Peyer's patch (tissue), 4 donors: ENCODE measurements around the gene ATG9A. TPM values are rescaled to one million over a fixed set of nuclear protein-coding genes. Genes with fewer than 3 reads are reported as not detected.

Experiments
- DNase-seq, 3 donors: peaks; one replicate each; pipeline ENCODE4 v3.0.0-alpha.2; 2017 to 2019
- H3K27ac ChIP-seq, 4 donors: fragments of 200-600 bp; sonication (generic); one replicate each; pipeline ENCODE4 v1.5.1; 2016 to 2019
- H3K27me3 ChIP-seq, 2 donors: fragments of 200-600 bp; sonication (generic); one replicate each; pipeline ENCODE4 v1.5.1; 2019
- H3K36me3 ChIP-seq, 3 donors: fragments of 200-600 bp; sonication (generic); one replicate each; pipeline ENCODE4 v1.5.1; 2016 to 2019
- H3K4me1 ChIP-seq, 4 donors: fragments of 200-600 bp; sonication (generic); one replicate each; pipeline ENCODE4 v1.5.1; 2016 to 2019
- H3K4me3 ChIP-seq, 4 donors: fragments of 200-600 bp; sonication (generic); 1 replicate in 3 of 4; 2 replicates in 1 of 4; pipeline ENCODE4 v1.5.1; 2016 to 2019; ENCODE audit warnings: mild to moderate bottlenecking in 1 of 4
- H3K9me3 ChIP-seq, 4 donors: fragments of 200-600 bp; sonication (generic); one replicate each; pipeline ENCODE4 v1.5.1; 2016 to 2019; ENCODE audit warnings: mild to moderate bottlenecking in 1 of 4
- POLR2A ChIP-seq, 2 donors: fragments of 450-650 bp; IDR thresholded peaks; one replicate each; pipeline ENCODE4 v1.5.1; 2017; ENCODE audit warnings: antibody characterized with exemption in 2 of 2, mild to moderate bottlenecking in 2 of 2, moderate library complexity in 2 of 2
- total RNA-seq, 4 donors: library from RNA; depleted of rRNA; stranded (reverse); fragments of >200 nt; gene quantifications; one replicate each; pipeline ENCODE4 v1.1.0, GENCODE V29; 2016
- TF ChIP-seq, protein P1 (sequence below), 6 experiments: fragments of 450-650 bp in 4 of 6; fragments of 200-600 bp in 2 of 6; sonication (generic) in 1 of 6; IDR thresholded peaks; one replicate each; pipeline ENCODE4 v1.5.1; 2017 to 2019; ENCODE audit warnings: antibody characterized with exemption in 6 of 6, mild to moderate bottlenecking in 3 of 6, moderate library complexity in 1 of 6

ATG9A gene
- total RNA-seq, 4 donors from 2014 or later: 23.1 to 107 (median 96.0) TPM

GRCh38 chr2:219246559-219246958, 17.1 kb upstream of the ATG9A start:
- TF ChIP-seq, protein P1, sequence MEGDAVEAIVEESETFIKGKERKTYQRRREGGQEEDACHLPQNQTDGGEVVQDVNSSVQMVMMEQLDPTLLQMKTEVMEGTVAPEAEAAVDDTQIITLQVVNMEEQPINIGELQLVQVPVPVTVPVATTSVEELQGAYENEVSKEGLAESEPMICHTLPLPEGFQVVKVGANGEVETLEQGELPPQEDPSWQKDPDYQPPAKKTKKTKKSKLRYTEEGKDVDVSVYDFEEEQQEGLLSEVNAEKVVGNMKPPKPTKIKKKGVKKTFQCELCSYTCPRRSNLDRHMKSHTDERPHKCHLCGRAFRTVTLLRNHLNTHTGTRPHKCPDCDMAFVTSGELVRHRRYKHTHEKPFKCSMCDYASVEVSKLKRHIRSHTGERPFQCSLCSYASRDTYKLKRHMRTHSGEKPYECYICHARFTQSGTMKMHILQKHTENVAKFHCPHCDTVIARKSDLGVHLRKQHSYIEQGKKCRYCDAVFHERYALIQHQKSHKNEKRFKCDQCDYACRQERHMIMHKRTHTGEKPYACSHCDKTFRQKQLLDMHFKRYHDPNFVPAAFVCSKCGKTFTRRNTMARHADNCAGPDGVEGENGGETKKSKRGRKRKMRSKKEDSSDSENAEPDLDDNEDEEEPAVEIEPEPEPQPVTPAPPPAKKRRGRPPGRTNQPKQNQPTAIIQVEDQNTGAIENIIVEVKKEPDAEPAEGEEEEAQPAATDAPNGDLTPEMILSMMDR (IDR thresholded peaks at IDR 0.05): no peak
- TF ChIP-seq POLR2A (IDR thresholded peaks at IDR 0.05): no peak

DNA sequence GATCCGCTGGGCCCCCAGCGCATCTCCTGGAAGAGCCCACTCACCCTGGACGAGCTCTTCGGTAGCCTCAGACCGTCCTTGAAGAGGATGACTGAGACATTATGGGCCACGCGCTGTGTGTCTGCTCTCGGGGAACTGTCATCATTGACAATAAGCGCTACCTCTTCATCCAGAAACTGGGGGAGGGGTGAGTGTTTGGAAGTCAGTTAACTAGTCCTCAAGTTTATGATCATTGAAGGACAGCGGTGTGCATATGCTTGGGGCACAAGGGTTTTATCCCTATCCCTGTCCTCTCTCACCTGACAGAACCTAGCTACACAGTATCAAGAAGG, 16.4 kb upstream of the ATG9A start:
- DNase-seq: no peak
- H3K27ac ChIP-seq: peak overlapping the region; percentile 86 to 98 (median 92)
- peak overlapping the region; percentile 65 to 88 (median 76) for H3K4me3 ChIP-seq
- H3K36me3 ChIP-seq: peaks cover 0 to 6% (median 0%) of the 10 kb centered on the region in 3 donors
- peaks cover 7 to 65% (median 43%) of the 10 kb centered on the region in 4 donors for H3K4me1 ChIP-seq
- no peaks in the 10 kb centered on the region for H3K27me3 ChIP-seq
- no peaks in the 10 kb centered on the region for H3K9me3 ChIP-seq
- no peak for TF ChIP-seq POLR2A (IDR thresholded peaks at IDR 0.05)
- TF ChIP-seq, protein P1 (IDR thresholded peaks at IDR 0.05): no peak

More at GRCh38 chr2:219246559-219246958, 17.1 kb upstream of the ATG9A start:
- H3K27me3 ChIP-seq: no peaks in the 10 kb centered on the region
- H3K9me3 ChIP-seq: no peaks in the 10 kb centered on the region
- H3K36me3 ChIP-seq: peaks cover 0 to 13% (median 0%) of the 10 kb centered on the region in 3 donors
- H3K4me3 ChIP-seq: peak overlapping the region in 1 of 4 donors; percentile 65
- H3K27ac ChIP-seq: peak overlapping the region; percentile 49 to 98 (median 92)
- peaks cover 7 to 71% (median 48%) of the 10 kb centered on the region in 4 donors for H3K4me1 ChIP-seq
- no peak for DNase-seq

DNA sequence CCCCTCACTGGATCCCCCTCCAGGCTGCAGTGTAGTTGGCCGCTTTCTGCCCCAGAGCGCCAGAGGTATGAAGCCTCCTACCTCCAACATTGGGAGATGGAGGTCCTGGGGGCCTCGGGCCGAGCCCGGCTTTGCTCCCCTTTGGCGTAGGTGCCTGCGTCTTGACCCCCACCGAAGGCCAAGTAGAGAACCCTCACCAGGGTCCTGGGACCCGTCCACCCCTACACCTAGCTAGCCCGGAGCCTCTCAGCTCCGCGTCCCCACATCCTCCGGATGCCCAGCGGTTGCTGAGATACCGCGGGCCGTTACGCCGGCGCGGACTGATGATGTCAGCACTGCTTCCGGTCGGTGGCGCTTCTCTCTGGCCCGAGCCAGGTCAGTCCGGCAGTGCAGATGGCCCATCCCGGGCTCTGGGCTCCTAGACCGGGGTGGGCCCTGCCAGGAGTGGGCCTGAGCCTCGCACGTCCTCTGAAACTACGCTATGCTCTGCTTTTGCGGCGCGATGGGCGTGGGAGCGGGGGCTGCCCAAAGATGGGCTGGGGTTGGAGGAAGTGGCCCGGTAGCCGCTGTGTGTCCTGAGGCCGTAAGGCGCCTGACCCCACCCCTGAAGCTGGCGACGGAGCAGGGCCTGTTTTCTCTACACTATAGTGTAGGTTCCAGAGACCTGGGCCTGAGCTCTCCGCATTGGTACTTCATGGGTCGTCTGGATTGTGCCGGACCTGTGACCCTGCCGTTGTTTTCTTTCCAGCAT, 15.9 kb upstream of the ATG9A start, which contains the start of the genes GLB1L and STK16:
GLB1L (minus strand) TSS at position 297 of the 751 bp plus-strand sequence. CDS start 1,871 bp downstream, outside the sequence.
STK16 (plus strand) TSS at position 332 of the 751 bp plus-strand sequence. CDS start 521 bp downstream, outside the sequence.
- H3K27me3 ChIP-seq: no peaks in the 10 kb centered on the region
- H3K36me3 ChIP-seq: peaks cover 0 to under 1% (median 0%) of the 10 kb centered on the region in 3 donors
- TF ChIP-seq, protein P1 (IDR thresholded peaks at IDR 0.05): peak in 1 of 6 experiments; percentile 21
- peak; percentile 77 to 78 for TF ChIP-seq POLR2A (IDR thresholded peaks at IDR 0.05)
- peaks cover 7 to 59% (median 41%) of the 10 kb centered on the region in 4 donors for H3K4me1 ChIP-seq
- H3K9me3 ChIP-seq: no peaks in the 10 kb centered on the region
- peak within 1 kb of the TSS; percentile 86 to 98 (median 92) for H3K27ac ChIP-seq
- H3K4me3 ChIP-seq: peak within 1 kb of the TSS; percentile 65 to 88 (median 76)
- peak; percentile 88 to 98 (median 96) for DNase-seq

GRCh38 chr2:219244789-219245147, 15.3 kb upstream of the ATG9A start:
- DNase-seq: no peak
- Histone ChIP-seq H3K9me3 (no peaks in the 10 kb centered on the region), H3K36me3 (no peaks in the 10 kb centered on the region), H3K27ac (peak overlapping the region; percentile 86 to 98 (median 92)), H3K4me3 (peak overlapping the region; percentile 65 to 88 (median 76)), H3K4me1 (peaks cover 7 to 54% (median 36%) of the 10 kb centered on the region in 4 donors), H3K27me3 (no peaks in the 10 kb centered on the region)
- TF ChIP-seq, protein P1 (IDR thresholded peaks at IDR 0.05): no peak
- TF ChIP-seq POLR2A (IDR thresholded peaks at IDR 0.05): no peak

- Histone ChIP-seq H3K9me3 (no peaks in the 10 kb centered on the region), H3K27ac (peak overlapping the region in 2 of 4 donors; percentile 63 to 64), H3K4me1 (peaks cover under 1 to 39% (median 23%) of the 10 kb centered on the region in 4 donors), H3K27me3 (no peaks in the 10 kb centered on the region), H3K4me3 (peak overlapping the region in 2 of 4 donors; percentile 33 to 36), H3K36me3 (peaks cover 0 to 8% (median 0%) of the 10 kb centered on the region in 3 donors)
- peak in 2 of 3 donors; percentile 68 to 80 for DNase-seq
- peak in 1 of 2 donors; percentile 36 for TF ChIP-seq POLR2A (IDR thresholded peaks at IDR 0.05)
- TF ChIP-seq, protein P1 (IDR thresholded peaks at IDR 0.05): no peak
These were observed 13.9 kb upstream of the ATG9A start for GRCh38 chr2:219243291-219243761.
